Colonic mucosa (tissue), 4 donors: ENCODE data around the gene EIF2S3. TPM values are rescaled to one million over a fixed set of nuclear protein-coding genes. Genes with fewer than 3 reads are reported as not detected.

Experiments used
- DNase-seq: peaks from one replicate; pipeline ENCODE4 v3.0.0-alpha.2; 2020
- H3K27ac ChIP-seq: fragments of 200-600 bp; one replicate; pipeline ENCODE4 v1.8.0; 2021
- H3K27me3 ChIP-seq: fragments of 200-600 bp; one replicate; pipeline ENCODE4 v1.8.0; 2021
- H3K36me3 ChIP-seq: fragments of 200-600 bp; one replicate; pipeline ENCODE4 v1.8.0; 2021
- H3K4me1 ChIP-seq: fragments of 200-600 bp; one replicate; pipeline ENCODE4 v1.8.0; 2021; ENCODE audit warnings: mild to moderate bottlenecking
- H3K4me3 ChIP-seq: fragments of 200-600 bp; one replicate; pipeline ENCODE4 v1.8.0; 2021
- H3K9ac ChIP-seq, 2 donors: one replicate each; pipeline ENCODE4 v1.7.0; 2013; ENCODE audit warnings: control low read depth in 2 of 2, low read depth in 2 of 2, low read length in 2 of 2
- H3K9me3 ChIP-seq: fragments of 200-600 bp; one replicate; pipeline ENCODE4 v1.8.0; 2021
- CTCF ChIP-seq: fragments of 200-600 bp; IDR thresholded peaks from one replicate; pipeline ENCODE4 v1.8.0; 2022; ENCODE audit warnings: antibody characterized with exemption, mild to moderate bottlenecking
- intact Hi-C: fragments of 100-400 bp; cut with DNase I; formaldehyde crosslinking; loops from one replicate; pipeline ENCODE4 v1.14.1; 2022
- total RNA-seq, 2 donors: library from RNA; stranded (reverse); fragmentation: NEBNext Ultra II Directional in 1 of 2; extraction: Animal tissue kit (Norgen Biotek cat#: 25700) in 1 of 2; gene quantifications; one replicate each; pipeline ENCODE4 v1.2.1, GENCODE V29; 2021
- donor health status: healthy.
- donor health status: DM: no; HTN: no; CAD: no.
- donor health status: DM: no; HTN: no; CAD: no.

The EIF2S3 gene
- total RNA-seq, 2 donors from 2014 or later, result 166 to 180 TPM

GRCh38 chrX:24023972-24024669, 30.6 kb upstream of the EIF2S3 start:
- Histone ChIP-seq H3K4me3 (peak overlapping the region; percentile 83), H3K27ac (peak overlapping the region; percentile 87), H3K36me3 (no peaks in the 10 kb centered on the region), H3K27me3 (no peaks in the 10 kb centered on the region), H3K9me3 (no peaks in the 10 kb centered on the region), H3K9ac (peak overlapping the region in 1 of 2 donors; percentile 70), H3K4me1 (no peaks in the 10 kb centered on the region)
- no peak for TF ChIP-seq CTCF
- intact Hi-C loops, result no loop called here
- no peak for DNase-seq

- H3K27ac ChIP-seq, result peak overlapping the region; percentile 87
- TF ChIP-seq CTCF, result no peak
- peak; percentile 86 for DNase-seq
- no peaks in the 10 kb centered on the region for H3K4me1 ChIP-seq
- H3K9me3 ChIP-seq, result no peaks in the 10 kb centered on the region
- H3K36me3 ChIP-seq, result no peaks in the 10 kb centered on the region
- H3K27me3 ChIP-seq, result no peaks in the 10 kb centered on the region
- intact Hi-C loops, result no loop called here
- H3K4me3 ChIP-seq, result peak overlapping the region; percentile 83
- H3K9ac ChIP-seq, result peak overlapping the region; percentile 84 to 90
Measured at GRCh38 chrX:24024819-24025740, 29.7 kb upstream of the EIF2S3 start.

GRCh38 chrX:24025741-24026403, 28.9 kb upstream of the EIF2S3 start:
- H3K9me3 ChIP-seq, result no peaks in the 10 kb centered on the region
- peak overlapping the region; percentile 79 for H3K27ac ChIP-seq
- TF ChIP-seq CTCF, result no peak
- peak overlapping the region; percentile 84 to 90 for H3K9ac ChIP-seq
- no peaks in the 10 kb centered on the region for H3K27me3 ChIP-seq
- no peaks in the 10 kb centered on the region for H3K4me1 ChIP-seq
- intact Hi-C loops, result no loop called here
- peak overlapping the region; percentile 83 for H3K4me3 ChIP-seq
- H3K36me3 ChIP-seq, result no peaks in the 10 kb centered on the region
- peak; percentile 25 for DNase-seq

- Histone ChIP-seq H3K4me3 (peak overlapping the region; percentile 83), H3K27me3 (no peaks in the 10 kb centered on the region), H3K4me1 (no peaks in the 10 kb centered on the region), H3K36me3 (no peaks in the 10 kb centered on the region), H3K9ac (no peak overlapping the region), H3K9me3 (no peaks in the 10 kb centered on the region), H3K27ac (no peak overlapping the region)
- intact Hi-C loops, result no loop called here
- DNase-seq, result no peak
- no peak for TF ChIP-seq CTCF
Measured at GRCh38 chrX:24026432-24026831, 28.3 kb upstream of the EIF2S3 start.

GRCh38 chrX:24027086-24027485, 27.7 kb upstream of the EIF2S3 start, which contains the start of gene KLHL15:
Gene KLHL15 (minus strand): TSS chrX:24027186. CDS start chrX:24006693, 20,493 bp downstream.
- peak within 1 kb of the TSS; percentile 84 to 90 for H3K9ac ChIP-seq
- peak within 1 kb of the TSS; percentile 83 for H3K4me3 ChIP-seq
- no peaks in the 10 kb centered on the region for H3K9me3 ChIP-seq
- intact Hi-C loops, result no loop called here
- no peaks in the 10 kb centered on the region for H3K27me3 ChIP-seq
- H3K27ac ChIP-seq, result peak within 1 kb of the TSS; percentile 79
- TF ChIP-seq CTCF, result no peak
- H3K36me3 ChIP-seq, result no peaks in the 10 kb centered on the region
- no peak for DNase-seq
- H3K4me1 ChIP-seq, result no peaks in the 10 kb centered on the region
